Measurements from ENCODE around the gene JARID2. TPM values are rescaled to one million over a fixed set of nuclear protein-coding genes. Genes with fewer than 3 reads are reported as not detected.
A peak's percentile ranks its signal among the peaks of the same experiment; 100 is the strongest.

The JARID2 gene
- total and polyA plus RNA-seq, 2 of the 8 experiments (the other 6 are each of a cell fraction or from before 2014, with no cell fraction given): 60.1 to 239 TPM

DNA sequence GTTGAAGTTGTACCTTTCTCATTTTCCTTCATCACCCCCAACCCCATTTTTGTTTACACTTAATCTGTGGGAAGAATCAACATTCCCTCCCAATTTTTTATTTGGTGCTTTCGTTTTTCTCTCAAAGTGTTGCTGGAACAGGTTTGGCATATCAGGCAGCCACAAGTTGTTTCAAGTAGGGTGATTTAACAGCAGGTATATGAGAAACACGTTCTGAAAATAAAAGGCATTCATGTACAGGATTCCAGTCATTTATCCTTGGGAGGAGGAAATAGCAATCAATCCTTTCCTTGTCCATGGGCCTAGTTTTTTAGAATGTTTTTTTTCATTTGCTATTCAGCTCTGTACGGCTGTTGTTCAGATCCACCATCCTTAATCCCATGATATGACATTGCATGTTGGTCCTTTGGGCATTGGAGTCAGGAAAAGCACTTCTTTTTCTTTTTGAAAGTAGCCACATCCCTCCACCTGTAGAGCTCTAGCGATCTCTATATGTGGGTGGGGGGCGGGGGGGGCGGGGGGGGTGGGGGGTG lies 120.2 kb downstream of the JARID2 start:
- H3K23ac ChIP-seq (ENCODE audit: insufficient read length): no peak overlapping the region
- 37% methylated on average over 6 of the region's 6 CpGs; no CpG with 5 or more reads in 1 of the 2 experiments for WGBS, 2 experiments (ENCODE audit: extremely low coverage in 1 of 2, insufficient coverage in 1 of 2, insufficient read length in 1 of 2, insufficient replicate concordance in 2 of 2, low coverage in 1 of 2, low lambda C conversion rate in 2 of 2, missing lambda C conversion rate in 1 of 2)
- no peaks in the 10 kb centered on the region for H3K23me2 ChIP-seq (ENCODE audit: low read depth, low read length)
- H3K9me3 ChIP-seq (ENCODE audit: insufficient read depth in 2 of 2, low read depth in 1 of 2, low read length in 1 of 2): no peaks in the 10 kb centered on the region
- no peak overlapping the region for H2BK12ac ChIP-seq (ENCODE audit: low read depth, low read length)
- H2BK20ac ChIP-seq (ENCODE audit: low read length): no peak overlapping the region
- no peak overlapping the region for H3K4me3 ChIP-seq (ENCODE audit: extremely low read depth in 1 of 4, insufficient read depth in 2 of 4, low read depth in 3 of 4, low read length in 4 of 4)
- peaks cover 20 to 50% (median 37%) of the 10 kb centered on the region in 4 experiments for H3K4me1 ChIP-seq (replicated peaks in 1 of 4; ENCODE audit: control insufficient read depth in 3 of 4, insufficient read depth in 4 of 4, low read length in 3 of 4)
- H2BK120ac ChIP-seq (replicated peaks; ENCODE audit: low read depth, low read length): no peak overlapping the region
- H2AK5ac ChIP-seq (ENCODE audit: low read depth, low read length): no peak overlapping the region
- POLR2A ChIA-PET (ENCODE audit: partially characterized antibody): interaction anchor here (1.3 kb wide), 1 partner anchor 11 kb away, joined by 4 read pairs; no protein-coding TSS in a partner anchor
- DNase-seq (ENCODE audit: low read depth in 1 of 2, low spot score in 2 of 2): no peak
- no peak overlapping the region for H4K91ac ChIP-seq (replicated peaks; ENCODE audit: insufficient read length, low read length)
- H3K9ac ChIP-seq (replicated peaks in 1 of 4; ENCODE audit: extremely low read depth in 1 of 4, low read depth in 3 of 4, low read length in 3 of 4): no peak overlapping the region
- H4K20me1 ChIP-seq (replicated peaks in 1 of 2; ENCODE audit: control insufficient read depth in 1 of 2, insufficient read depth in 2 of 2, low read length in 2 of 2): peaks cover 73 to 80% of the 10 kb centered on the region in 2 experiments
- no peak overlapping the region for H3K18ac ChIP-seq (ENCODE audit: extremely low read depth, low read length)
- peaks cover 0 to 4% (median under 1%) of the 10 kb centered on the region in 4 experiments; a peak in 3 of 8 replicates for H3K36me3 ChIP-seq (ENCODE audit: control insufficient read depth in 2 of 4, insufficient read depth in 4 of 4, low read length in 3 of 4)
- no peak for FAIRE-seq
- H3K79me2 ChIP-seq (ENCODE audit: control insufficient read depth in 1 of 2, insufficient read depth in 2 of 2, low read length in 2 of 2): peaks cover 90 to 100% of the 10 kb centered on the region in 2 experiments
- H2BK5ac ChIP-seq (ENCODE audit: low read depth, low read length): no peak overlapping the region
- no peak overlapping the region for H2AFZ ChIP-seq (ENCODE audit: low read length)
- TF ChIP-seq EZH2 (IDR thresholded peaks at IDR 0.05; ENCODE audit: low read depth, low read length, severe bottlenecking) (no peak), NANOG (IDR thresholded peaks at IDR 0.05; ENCODE audit: insufficient read depth, low read depth, low read length, poor library complexity, severe bottlenecking) (no peak), ATF3 (IDR thresholded peaks at IDR 0.05; ENCODE audit: insufficient read depth, low read depth, low read length) (no peak), HDAC2 (IDR thresholded peaks at IDR 0.05; ENCODE audit: borderline replicate concordance in 1 of 2, low read depth in 2 of 2, low read length in 2 of 2) (no peak), KDM4A (IDR thresholded peaks at IDR 0.05; ENCODE audit: low read depth, low read length, severe bottlenecking) (no peak), TAF1 (IDR thresholded peaks at IDR 0.05; ENCODE audit: low read depth, low read length) (no peak), ZNF274 (IDR thresholded peaks at IDR 0.05; ENCODE audit: borderline replicate concordance, extremely low read depth, low read length) (no peak), CREB1 (IDR thresholded peaks at IDR 0.05) (no peak)
- TF ChIP-seq, protein P1, sequence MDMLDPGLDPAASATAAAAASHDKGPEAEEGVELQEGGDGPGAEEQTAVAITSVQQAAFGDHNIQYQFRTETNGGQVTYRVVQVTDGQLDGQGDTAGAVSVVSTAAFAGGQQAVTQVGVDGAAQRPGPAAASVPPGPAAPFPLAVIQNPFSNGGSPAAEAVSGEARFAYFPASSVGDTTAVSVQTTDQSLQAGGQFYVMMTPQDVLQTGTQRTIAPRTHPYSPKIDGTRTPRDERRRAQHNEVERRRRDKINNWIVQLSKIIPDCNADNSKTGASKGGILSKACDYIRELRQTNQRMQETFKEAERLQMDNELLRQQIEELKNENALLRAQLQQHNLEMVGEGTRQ (IDR thresholded peaks at IDR 0.05; ENCODE audit: low read length): no peak
- no peak overlapping the region for H4K5ac ChIP-seq (ENCODE audit: insufficient read length, low read depth, low read length)
- peak overlapping the region in 1 of 2 experiments; percentile 35; a peak in 1 of 4 replicates for H3K4me2 ChIP-seq (ENCODE audit: insufficient read depth in 1 of 2, low read depth in 2 of 2, low read length in 2 of 2)
- peaks cover 19% of the 10 kb centered on the region for H3K79me1 ChIP-seq (ENCODE audit: low read depth, low read length)
- no peak overlapping the region for H3K27ac ChIP-seq (ENCODE audit: low read depth, low read length)
- no peaks in the 10 kb centered on the region for H3K27me3 ChIP-seq (replicated peaks in 1 of 4; ENCODE audit: control insufficient read depth in 3 of 4, extremely low read depth in 1 of 4, insufficient read depth in 3 of 4, low read length in 3 of 4)
- CTCF ChIA-PET (ENCODE audit: partially characterized antibody): interaction anchor here (0.5 kb wide), 1 partner anchor 134 kb away, joined by 6 read pairs; no protein-coding TSS in a partner anchor
- H2BK15ac ChIP-seq (ENCODE audit: low read length): no peak overlapping the region
- H4K8ac ChIP-seq (ENCODE audit: extremely low read depth, insufficient read depth, low read length): no peak overlapping the region
- no peak overlapping the region for H3K4ac ChIP-seq (replicated peaks; ENCODE audit: insufficient read length, low read depth, low read length)
- no peak overlapping the region for H3K56ac ChIP-seq (replicated peaks; ENCODE audit: insufficient read length, low read depth, low read length)
- H3K14ac ChIP-seq (ENCODE audit: insufficient read length): no peak overlapping the region
